Anterior cingulate cortex (tissue), 58 donors: ENCODE measurements around the gene DNM3.

Source experiments
- DNase-seq, 58 donors: peaks; one replicate each; lab custom pipeline; 2025; lab: John Stamatoyannopoulos, UW

DNM3 gene

GRCh38 chr1:172398193-172398592 lies 556.9 kb downstream of the DNM3 start:
- no peak for DNase-seq

GRCh38 chr1:172398970-172399755 lies 557.9 kb downstream of the DNM3 start:
- DNase-seq: peak in 40 of 58 donors; percentile 10 to 81 (median 37)

- peak in 1 of 58 donors; percentile 1 for DNase-seq
Observed at GRCh38 chr1:172399756-172400721, 558.7 kb downstream of the DNM3 start.

GRCh38 chr1:172400722-172401105 lies 559.4 kb downstream of the DNM3 start:
- DNase-seq: no peak

GRCh38 chr1:172401477-172401876 lies 560.2 kb downstream of the DNM3 start:
- DNase-seq: no peak

- DNase-seq: no peak
Observed at GRCh38 chr1:172401892-172402291, 560.6 kb downstream of the DNM3 start.

GRCh38 chr1:172402878-172403569 lies 561.7 kb downstream of the DNM3 start:
- DNase-seq: no peak

GRCh38 chr1:172404121-172404520 lies 562.8 kb downstream of the DNM3 start:
- no peak for DNase-seq

GRCh38 chr1:172405912-172406311 lies 564.6 kb downstream of the DNM3 start:
- no peak for DNase-seq

- DNase-seq: no peak
Observed at GRCh38 chr1:172406968-172407367, 565.7 kb downstream of the DNM3 start.

- no peak for DNase-seq
Observed at GRCh38 chr1:172408958-172409357, 567.7 kb downstream of the DNM3 start.

- no peak for DNase-seq
Observed at GRCh38 chr1:172410027-172410426, 568.7 kb downstream of the DNM3 start.

- no peak for DNase-seq
Observed at GRCh38 chr1:172411791-172412338, 570.6 kb downstream of the DNM3 start.

GRCh38 chr1:172414331-172414730 lies 573.0 kb downstream of the DNM3 start:
- no peak for DNase-seq

- DNase-seq: no peak
Observed at GRCh38 chr1:172416496-172417035, 575.3 kb downstream of the DNM3 start.

GRCh38 chr1:172417557-172417956 lies 576.3 kb downstream of the DNM3 start:
- DNase-seq: no peak

- DNase-seq: no peak
Observed at GRCh38 chr1:172420385-172420784, 579.1 kb downstream of the DNM3 start, which contains the start of gene C1orf105. C1orf105 (plus strand) TSS chr1:172420685; CDS start chr1:172420886, 201 bp downstream.

GRCh38 chr1:172421974-172422604 lies 580.8 kb downstream of the DNM3 start:
- peak in 41 of 58 donors; percentile 2 to 70 (median 31) for DNase-seq

GRCh38 chr1:172423336-172423735 lies 582.0 kb downstream of the DNM3 start:
- DNase-seq: no peak

- no peak for DNase-seq
Observed at GRCh38 chr1:172425339-172425738, 584.0 kb downstream of the DNM3 start.
